ENCODE results near the gene GRAP2. TPM values are rescaled to one million over a fixed set of nuclear protein-coding genes. Genes with fewer than 3 reads are reported as not detected.

The GRAP2 gene
- total and polyA plus RNA-seq, 9 of the 15 experiments (the other 6 are each of a cell fraction or from before 2014, with no cell fraction given) = 4.8 to 88.7 (median 60.4) TPM

- TF ChIP-seq HDAC3 (IDR thresholded peaks at IDR 0.05; ENCODE audit: borderline replicate concordance, partially characterized antibody) = peak; percentile 64
- peak; percentile 58 for TF ChIP-seq SOX6 (IDR thresholded peaks at IDR 0.05)
- TF ChIP-seq ZNF280B (CRISPR knock-in tag; IDR thresholded peaks at IDR 0.05) = no peak
- TF ChIP-seq MAZ (CRISPR knock-in tag; conservative IDR thresholded peaks at IDR 0.05 in 1 of 2, IDR thresholded peaks at IDR 0.05 in 1 of 2) = peak in 1 of 2 experiments; percentile 38; a peak in 1 of 4 replicates
- TF ChIP-seq KAT8 (IDR thresholded peaks at IDR 0.05; ENCODE audit: low read depth) = no peak
- peak; percentile 91 for TF ChIP-seq SMARCE1 (IDR thresholded peaks at IDR 0.05)
- TF ChIP-seq TEAD1 (CRISPR knock-in tag; IDR thresholded peaks at IDR 0.05) = peak in 1 of 2 experiments; percentile 33; a peak in 1 of 4 replicates
- no peak for TF ChIP-seq HNRNPL (IDR thresholded peaks at IDR 0.05; ENCODE audit: low read depth, low read length)
- no peak for TF ChIP-seq FOXK1 (CRISPR knock-in tag; IDR thresholded peaks at IDR 0.05; ENCODE audit: borderline replicate concordance)
- TF ChIP-seq ZNF639 (CRISPR knock-in tag; conservative IDR thresholded peaks at IDR 0.05 in 1 of 2, IDR thresholded peaks at IDR 0.05 in 1 of 2) = peak in 1 of 2 experiments; percentile 62; a peak in 2 of 4 replicates
- TF ChIP-seq ILF3 (IDR thresholded peaks at IDR 0.05; ENCODE audit: borderline replicate concordance) = 0 out of 2 replicates have a peak, but pooled peaks have one; percentile 27
- TF ChIP-seq CBX3 (IDR thresholded peaks at IDR 0.05; ENCODE audit: borderline replicate concordance in 1 of 2, low read length in 2 of 2) = 0 out of 3 replicates have a peak, but pooled peaks of 1 of the 2 experiments have one; percentile 28
- peak; percentile 20 for TF ChIP-seq ZFP36 (IDR thresholded peaks at IDR 0.05; ENCODE audit: low read depth, low read length, partially characterized antibody)
- no peak for TF ChIP-seq ATF1 (CRISPR knock-in tag; IDR thresholded peaks at IDR 0.05)
- TF ChIP-seq ATF1 (tag; IDR thresholded peaks at IDR 0.05) = peak; percentile 55
- TF ChIP-seq MAFK (IDR thresholded peaks at IDR 0.05; ENCODE audit: low read length) = peak; percentile 67; the same call in 1 of the 2 replicates
- no peak for TF ChIP-seq ELF4 (CRISPR knock-in tag; IDR thresholded peaks at IDR 0.05)
- TF ChIP-seq ETS1 (conservative IDR thresholded peaks at IDR 0.05; ENCODE audit: control insufficient read depth, low read depth, low read length) = 0 out of 2 replicates have a peak, but pooled peaks have one; percentile 31
- peak; percentile 75 for TF ChIP-seq MAFG (tag; conservative IDR thresholded peaks at IDR 0.05)
- peak; percentile 74; the same call in 1 of the 2 replicates for TF ChIP-seq ZNF589 (CRISPR knock-in tag; IDR thresholded peaks at IDR 0.05; ENCODE audit: low read depth)
- 0 out of 2 replicates have a peak, but pooled peaks have one; percentile 21 for TF ChIP-seq POLR2A (conservative IDR thresholded peaks at IDR 0.05)
- TF ChIP-seq ARNT (IDR thresholded peaks at IDR 0.05) = 0 out of 4 replicates have a peak, but pooled peaks of 1 of the 2 experiments have one; percentile 42
- peak; percentile 22; the same call in 1 of the 2 replicates for TF ChIP-seq ZNF644 (tag; IDR thresholded peaks at IDR 0.05; ENCODE audit: low read depth)
- TF ChIP-seq SAFB (IDR thresholded peaks at IDR 0.05; ENCODE audit: borderline replicate concordance, low read depth, low read length) = no peak
These were observed 60.2 kb downstream of the GRAP2 start (continued) for GRCh38 chr22:39960791-39961746.

Measured in K562 (cell line).